Measurements from ENCODE around the gene PRPF38A.

DNA sequence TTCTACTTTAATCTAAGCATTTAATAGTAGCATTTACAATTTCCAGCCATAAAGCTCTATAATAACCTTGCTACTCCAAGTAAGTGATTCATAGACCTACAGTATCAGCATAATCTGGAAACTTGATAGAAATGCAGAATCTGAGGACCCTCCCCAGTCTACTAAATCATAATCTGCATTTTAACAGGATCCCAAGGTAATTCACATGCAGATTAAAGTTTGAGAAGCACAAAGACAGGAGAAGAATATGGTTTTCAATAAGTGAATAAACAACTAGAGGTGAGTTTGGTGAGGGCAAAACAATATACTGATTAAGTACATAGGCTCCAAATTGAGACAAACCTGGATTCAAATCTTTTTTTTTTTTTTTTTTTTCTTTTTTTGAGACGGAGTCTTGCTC, 57.4 kb downstream of the PRPF38A start:
- TF ChIP-seq POLR2A (IDR thresholded peaks at IDR 0.05; ENCODE audit: low read depth, low read length): no peak
- TF ChIP-seq POLR2AphosphoS5 (IDR thresholded peaks at IDR 0.05; ENCODE audit: low read depth, low read length): no peak
- no peak for TF ChIP-seq TAF1 (IDR thresholded peaks at IDR 0.05; ENCODE audit: low read depth, low read length)

Data from GM12891 (cell line).